OCI-LY1 (cell line): Measurements from ENCODE around the gene PTPRE.

Source experiments
- H2AFZ ChIP-seq: fragments of 200-600 bp; sonication (generic), shearing (Covaris generic); 2 replicates; pipeline ENCODE4 v1.6.0; 2014; ENCODE audit warnings: antibody characterized with exemption, mild to moderate bottlenecking, low read length
- H3F3A ChIP-seq: fragments of 200-600 bp; sonication (generic), shearing (Covaris generic); 2 replicates; pipeline ENCODE4 v1.6.0; 2014; ENCODE audit warnings: mild to moderate bottlenecking, antibody characterized with exemption, low read length, moderate library complexity; ENCODE audit not compliant: insufficient read depth
- H3K27ac ChIP-seq: fragments of 200-600 bp; sonication (generic); 2 replicates; pipeline ENCODE4 v1.5.1; 2014; ENCODE audit warnings: low read length, mixed run types, mild to moderate bottlenecking, low read depth; ENCODE audit not compliant: poor library complexity, severe bottlenecking
- H3K27me3 ChIP-seq: fragments of 200-600 bp; sonication (generic); 2 replicates; pipeline ENCODE4 v1.6.0; 2014; ENCODE audit warnings: antibody characterized with exemption, mild to moderate bottlenecking, low read length, moderate library complexity; ENCODE audit not compliant: insufficient read depth
- H3K36me3 ChIP-seq: fragments of 200-600 bp; sonication (generic); 2 replicates; pipeline ENCODE4 v1.6.1; 2014; ENCODE audit warnings: mild to moderate bottlenecking, antibody characterized with exemption, low read length, moderate library complexity, mixed read lengths; ENCODE audit not compliant: insufficient read depth
- H3K4me1 ChIP-seq: fragments of 200-600 bp; sonication (generic); 2 replicates; pipeline ENCODE4 v1.5.1; 2014; ENCODE audit warnings: mild to moderate bottlenecking, low read length, moderate library complexity; ENCODE audit not compliant: insufficient read depth, severe bottlenecking
- H3K4me2 ChIP-seq: fragments of 200-600 bp; sonication (generic), shearing (Covaris generic); 2 replicates; pipeline ENCODE4 v1.6.1; 2014; ENCODE audit warnings: low read length
- H3K4me3 ChIP-seq: fragments of 200-600 bp; sonication (generic); 2 replicates; pipeline ENCODE4 v1.5.1; 2014; ENCODE audit warnings: low read length, low read depth, mild to moderate bottlenecking, mixed read lengths; ENCODE audit not compliant: poor library complexity, severe bottlenecking
- H3K79me2 ChIP-seq: fragments of 200-600 bp; shearing (Covaris generic); 2 replicates; pipeline ENCODE4 v1.6.1; 2016; ENCODE audit warnings: mixed run types, low read length, mixed read lengths; ENCODE audit not compliant: insufficient read depth
- H3K9ac ChIP-seq: fragments of 200-600 bp; sonication (generic), shearing (Covaris generic); 2 replicates; pipeline ENCODE4 v1.6.1; 2014; ENCODE audit warnings: mild to moderate bottlenecking, low read length, mixed read lengths
- H3K9me2 ChIP-seq: fragments of 200-600 bp; sonication (generic), shearing (Covaris generic); 2 replicates; pipeline ENCODE4 v1.6.1; 2014; ENCODE audit warnings: low read depth, mild to moderate bottlenecking, low read length, mixed read lengths
- H3K9me3 ChIP-seq: fragments of 200-600 bp; shearing (Covaris generic); 2 replicates; pipeline ENCODE4 v1.6.1; 2014; ENCODE audit warnings: low read length, mixed read lengths
- H4K20me1 ChIP-seq: fragments of 200-600 bp; sonication (generic), shearing (Covaris generic); 2 replicates; pipeline ENCODE4 v1.6.0; 2016; ENCODE audit warnings: mild to moderate bottlenecking, low read length; ENCODE audit not compliant: insufficient read depth
- CTCF ChIP-seq: fragments of 200-600 bp; sonication (generic), shearing (Covaris generic); IDR thresholded peaks from 2 replicates; pipeline ENCODE4 v1.5.1; 2017; ENCODE audit warnings: mild to moderate bottlenecking, antibody characterized with exemption, low read length, moderate library complexity, mixed read lengths
- EZH2 ChIP-seq: fragments of 200-600 bp; sonication (generic), shearing (Covaris generic); IDR thresholded peaks from 2 replicates; pipeline ENCODE4 v1.8.0; 2017; ENCODE audit warnings: borderline replicate concordance, mixed run types, mild to moderate bottlenecking, antibody characterized with exemption, low read length, moderate library complexity, mixed read lengths

The PTPRE gene

GRCh38 chr10:127923646-127924045, 16.7 kb downstream of the PTPRE start:
- Histone ChIP-seq H3K79me2 (no peaks in the 10 kb centered on the region), H3K9me3 (no peaks in the 10 kb centered on the region), H3F3A (no peaks in the 10 kb centered on the region), H3K27me3 (no peaks in the 10 kb centered on the region), H3K4me1 (no peaks in the 10 kb centered on the region), H3K4me3 (no peak overlapping the region), H3K27ac (no peak overlapping the region), H3K9me2 (no peaks in the 10 kb centered on the region), H3K36me3 (no peaks in the 10 kb centered on the region), H4K20me1 (no peaks in the 10 kb centered on the region), H3K4me2 (no peak overlapping the region), H2AFZ (no peak overlapping the region), H3K9ac (no peak overlapping the region)
- TF ChIP-seq EZH2 (no peak), CTCF (no peak)

GRCh38 chr10:127925471-127926207, 18.7 kb downstream of the PTPRE start:
- no peaks in the 10 kb centered on the region for H3K9me2 ChIP-seq
- no peaks in the 10 kb centered on the region for H3K9me3 ChIP-seq
- no peaks in the 10 kb centered on the region for H3K4me1 ChIP-seq
- H2AFZ ChIP-seq = no peak overlapping the region
- H3K36me3 ChIP-seq = no peaks in the 10 kb centered on the region
- no peaks in the 10 kb centered on the region for H3F3A ChIP-seq
- H3K4me3 ChIP-seq = no peak overlapping the region
- H3K27me3 ChIP-seq = no peaks in the 10 kb centered on the region
- TF ChIP-seq CTCF (no peak), EZH2 (no peak)
- no peaks in the 10 kb centered on the region for H3K79me2 ChIP-seq
- no peak overlapping the region for H3K9ac ChIP-seq
- no peaks in the 10 kb centered on the region for H4K20me1 ChIP-seq
- H3K4me2 ChIP-seq = no peak overlapping the region
- H3K27ac ChIP-seq = no peak overlapping the region

GRCh38 chr10:127926455-127926854, 19.6 kb downstream of the PTPRE start:
- H2AFZ ChIP-seq = no peak overlapping the region
- H3K4me3 ChIP-seq = no peak overlapping the region
- H3K27me3 ChIP-seq = no peaks in the 10 kb centered on the region
- no peak overlapping the region for H3K4me2 ChIP-seq
- no peaks in the 10 kb centered on the region for H3K36me3 ChIP-seq
- no peaks in the 10 kb centered on the region for H4K20me1 ChIP-seq
- no peak overlapping the region for H3K27ac ChIP-seq
- no peaks in the 10 kb centered on the region for H3K9me2 ChIP-seq
- H3K9ac ChIP-seq = no peak overlapping the region
- no peaks in the 10 kb centered on the region for H3K79me2 ChIP-seq
- TF ChIP-seq EZH2 = no peak
- TF ChIP-seq CTCF = no peak
- H3F3A ChIP-seq = no peaks in the 10 kb centered on the region
- H3K4me1 ChIP-seq = no peaks in the 10 kb centered on the region
- H3K9me3 ChIP-seq = no peaks in the 10 kb centered on the region
